Spleen (tissue), 11 donors: Measurements from ENCODE around the gene STX18. TPM values are rescaled to one million over a fixed set of nuclear protein-coding genes. Genes with fewer than 3 reads are reported as not detected.
"Not testable (repeated sequence)": the region's sequence is repeated elsewhere in the genome, so short reads cannot be mapped to it uniquely, and the experiment has no call there.

Source experiments
- DNase-seq: peaks from one replicate; pipeline ENCODE4 v3.0.0-alpha.2; 2020
- H3K27ac ChIP-seq, 8 donors: fragments of 200-600 bp; sonication (generic) in 7 of 8; 1 replicate in 4 of 8; 2 replicates in 4 of 8; pipeline versions ENCODE4 v1.5.0 to v1.8.0; 2016 to 2021; ENCODE audit warnings: inconsistent platforms in 4 of 8, mild to moderate bottlenecking in 4 of 8, moderate library complexity in 1 of 8
- H3K27me3 ChIP-seq, 7 donors: fragments of 200-600 bp; sonication (generic) in 6 of 7; replicated peaks in 1 of 7; 1 replicate in 4 of 7; 2 replicates in 3 of 7; pipeline versions ENCODE4 v1.5.0 to v1.8.0; 2016 to 2021; ENCODE audit warnings: inconsistent platforms in 3 of 7, mild to moderate bottlenecking in 1 of 7
- H3K36me3 ChIP-seq, 6 donors: fragments of 200-600 bp; sonication (generic) in 5 of 6; 1 replicate in 4 of 6; 2 replicates in 2 of 6; pipeline versions ENCODE4 v1.5.0 to v1.8.0; 2016 to 2021; ENCODE audit warnings: inconsistent platforms in 2 of 6
- H3K4me1 ChIP-seq, 6 donors: fragments of 200-600 bp; sonication (generic) in 5 of 6; 1 replicate in 3 of 6; 2 replicates in 3 of 6; pipeline versions ENCODE4 v1.5.0 to v1.8.0; 2016 to 2021; ENCODE audit warnings: inconsistent platforms in 3 of 6
- H3K4me3 ChIP-seq, 8 donors: fragments of 200-600 bp; sonication (generic) in 7 of 8; 1 replicate in 4 of 8; 2 replicates in 4 of 8; pipeline versions ENCODE4 v1.5.0 to v1.8.0; 2016 to 2021; ENCODE audit warnings: inconsistent platforms in 4 of 8, mild to moderate bottlenecking in 4 of 8, moderate library complexity in 2 of 8
- H3K9me3 ChIP-seq, 8 donors: fragments of 200-600 bp; sonication (generic) in 7 of 8; 1 replicate in 4 of 8; 2 replicates in 4 of 8; pipeline versions ENCODE4 v1.5.0 to v1.8.0; 2016 to 2021; ENCODE audit warnings: inconsistent platforms in 4 of 8
- POLR2A ChIP-seq, 3 donors: fragments of 450-650 bp; IDR thresholded peaks; one replicate each; pipeline ENCODE4 v1.5.1; 2017; ENCODE audit warnings: antibody characterized with exemption in 3 of 3, mild to moderate bottlenecking in 1 of 3
- POLR2AphosphoS5 ChIP-seq, 3 donors: sonication (generic); formaldehyde crosslinking; IDR thresholded peaks; one replicate each; pipeline ENCODE4 v1.5.1; 2017; ENCODE audit warnings: antibody characterized with exemption in 3 of 3
- WGBS, 5 donors: extraction: QIAGEN DNeasy Blood & Tissue Kit in 3 of 5; methylation state at CpG; one replicate each; pipeline versions ENCODE4 v1.1.5 to v1.1.7; 2013 to 2018; 5-methylcytosine and 5-hydroxymethylcytosine counted together
- intact Hi-C: fragments of 100-400 bp; cut with DNase I; formaldehyde crosslinking; loops from one replicate; pipeline ENCODE4 v1.15.0; 2023; ENCODE audit warnings: low total_unique reads
- polyA plus RNA-seq, 3 donors: library from polyadenylated mRNA; stranded (reverse); fragments of 200-250 nt; gene quantifications; one replicate each; pipeline ENCODE4 v1.2.1, GENCODE V29; 2013
- total RNA-seq, 7 donors: library from RNA; depleted of rRNA in 3 of 7; stranded (reverse); fragments of >200 nt in 3 of 7; fragmentation: NEBNext Ultra II Directional in 4 of 7; extraction: Animal tissue kit (Norgen Biotek cat#: 25700) in 4 of 7; gene quantifications; one replicate each; pipeline versions ENCODE4 v1.1.0 to v1.2.1, GENCODE V29; 2016 to 2021
- TF ChIP-seq, protein P1 (sequence below), 11 experiments: fragments of 200-600 bp in 7 of 11; fragments of 450-650 bp in 4 of 11; sonication (generic) in 4 of 11; IDR thresholded peaks in 8 of 11; conservative IDR thresholded peaks in 3 of 11; 1 replicate in 7 of 11; 2 replicates in 4 of 11; pipeline versions ENCODE4 v1.4.0 to v1.8.0; 2016 to 2021; ENCODE audit warnings: antibody characterized with exemption in 11 of 11, inconsistent platforms in 4 of 11, mild to moderate bottlenecking in 1 of 11
- donor health status: healthy with polysubstance abuse.
- donor health status: DM: no; HTN: no; CAD: no; lungs with moderate emphysema.
- donor health status: DM: no; HTN: no; CAD: no.
- donor health status: Bipolar disorder and iron deficiency.
- donor health status: healthy.
- donor health status: DM: no; HTN: no; CAD: no.
- donor health status: DM: yes; HTN: yes; CAD: no.

STX18 gene
- total and polyA plus RNA-seq, 10 donors, result 19.0 to 45.8 (median 29.8) TPM

DNA sequence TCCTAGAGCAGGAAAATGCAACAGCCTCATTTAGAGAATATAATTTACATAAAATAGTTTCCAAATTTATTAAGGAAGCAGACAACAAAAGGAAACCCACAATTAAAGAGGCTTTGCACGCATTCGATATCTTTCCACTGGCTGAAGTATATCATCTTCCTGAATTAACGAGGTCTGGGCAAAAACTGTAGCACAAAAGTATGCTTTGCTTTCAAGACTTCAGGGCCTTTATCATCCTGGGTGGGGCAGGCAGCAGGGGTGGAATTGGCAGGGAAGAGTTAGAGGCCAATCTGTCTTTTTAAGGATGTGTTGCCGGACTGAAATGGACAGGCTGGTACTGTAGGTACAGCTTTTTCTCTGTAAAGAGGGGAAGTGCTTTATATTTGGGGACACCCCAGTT, 17.0 kb upstream of the STX18 start:
- no peaks in the 10 kb centered on the region for H3K9me3 ChIP-seq
- no peaks in the 10 kb centered on the region for H3K4me1 ChIP-seq
- intact Hi-C loops, result no loop called here
- no peaks in the 10 kb centered on the region for H3K36me3 ChIP-seq
- no peak for DNase-seq
- H3K4me3 ChIP-seq, result no peak overlapping the region
- no peak for TF ChIP-seq POLR2A (IDR thresholded peaks at IDR 0.05)
- TF ChIP-seq, protein P1, sequence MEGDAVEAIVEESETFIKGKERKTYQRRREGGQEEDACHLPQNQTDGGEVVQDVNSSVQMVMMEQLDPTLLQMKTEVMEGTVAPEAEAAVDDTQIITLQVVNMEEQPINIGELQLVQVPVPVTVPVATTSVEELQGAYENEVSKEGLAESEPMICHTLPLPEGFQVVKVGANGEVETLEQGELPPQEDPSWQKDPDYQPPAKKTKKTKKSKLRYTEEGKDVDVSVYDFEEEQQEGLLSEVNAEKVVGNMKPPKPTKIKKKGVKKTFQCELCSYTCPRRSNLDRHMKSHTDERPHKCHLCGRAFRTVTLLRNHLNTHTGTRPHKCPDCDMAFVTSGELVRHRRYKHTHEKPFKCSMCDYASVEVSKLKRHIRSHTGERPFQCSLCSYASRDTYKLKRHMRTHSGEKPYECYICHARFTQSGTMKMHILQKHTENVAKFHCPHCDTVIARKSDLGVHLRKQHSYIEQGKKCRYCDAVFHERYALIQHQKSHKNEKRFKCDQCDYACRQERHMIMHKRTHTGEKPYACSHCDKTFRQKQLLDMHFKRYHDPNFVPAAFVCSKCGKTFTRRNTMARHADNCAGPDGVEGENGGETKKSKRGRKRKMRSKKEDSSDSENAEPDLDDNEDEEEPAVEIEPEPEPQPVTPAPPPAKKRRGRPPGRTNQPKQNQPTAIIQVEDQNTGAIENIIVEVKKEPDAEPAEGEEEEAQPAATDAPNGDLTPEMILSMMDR (IDR thresholded peaks at IDR 0.05 in 8 of 11, conservative IDR thresholded peaks at IDR 0.05 in 3 of 11), result no peak
- no peak for TF ChIP-seq POLR2AphosphoS5 (IDR thresholded peaks at IDR 0.05)
- no peaks in the 10 kb centered on the region for H3K27me3 ChIP-seq
- WGBS, 5 donors, result 66 to 92% (median 68%) methylated on average over 4 of the region's 4 CpGs
- no peak overlapping the region for H3K27ac ChIP-seq

DNA sequence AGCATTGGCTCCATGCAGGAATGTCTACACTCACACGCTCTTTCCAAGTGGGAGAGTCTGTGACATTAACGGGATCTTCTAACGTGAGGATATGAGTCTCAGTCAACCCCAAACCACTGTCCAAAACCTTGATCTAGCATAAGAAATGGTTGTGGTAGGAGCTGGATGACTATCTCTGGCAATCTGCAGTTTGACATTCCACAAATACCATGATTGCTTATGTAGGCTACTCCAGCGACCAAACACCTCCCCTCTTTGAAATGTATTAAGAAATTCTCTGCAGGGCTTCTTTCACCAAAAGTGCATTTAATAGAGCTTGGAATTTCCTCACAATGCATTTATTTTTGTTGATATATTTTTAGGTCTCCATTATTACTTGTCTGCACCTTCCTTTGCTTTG, 14.1 kb upstream of the STX18 start:
- no peak for DNase-seq
- peaks cover 0 to 23% (median 0%) of the 10 kb centered on the region in 6 donors for H3K36me3 ChIP-seq
- 84 to 91% (median 90%) methylated on average over 4 of the region's 4 CpGs for WGBS, 5 donors
- no peak overlapping the region for H3K4me3 ChIP-seq
- no peaks in the 10 kb centered on the region for H3K27me3 ChIP-seq
- H3K4me1 ChIP-seq, result no peaks in the 10 kb centered on the region
- no peaks in the 10 kb centered on the region for H3K9me3 ChIP-seq
- intact Hi-C loops, result no loop called here
- H3K27ac ChIP-seq, result no peak overlapping the region
- no peak for TF ChIP-seq POLR2A (IDR thresholded peaks at IDR 0.05)
- TF ChIP-seq, protein P1 (IDR thresholded peaks at IDR 0.05 in 8 of 11, conservative IDR thresholded peaks at IDR 0.05 in 3 of 11), result no peak
- TF ChIP-seq POLR2AphosphoS5 (IDR thresholded peaks at IDR 0.05), result no peak

- intact Hi-C loops, result no loop called here
- Histone ChIP-seq H3K27ac (no peak overlapping the region), H3K36me3 (peaks cover 0 to 40% (median 7%) of the 10 kb centered on the region in 6 donors), H3K9me3 (no peaks in the 10 kb centered on the region), H3K27me3 (no peaks in the 10 kb centered on the region), H3K4me1 (no peaks in the 10 kb centered on the region), H3K4me3 (no peak overlapping the region)
- DNase-seq, result no peak
- TF ChIP-seq POLR2AphosphoS5 (IDR thresholded peaks at IDR 0.05), result no peak
- no peak for TF ChIP-seq POLR2A (IDR thresholded peaks at IDR 0.05)
- TF ChIP-seq, protein P1 (IDR thresholded peaks at IDR 0.05 in 8 of 11, conservative IDR thresholded peaks at IDR 0.05 in 3 of 11), result no peak
- WGBS, 5 donors, result 93 to 99% (median 96%) methylated on average over 2 of the region's 2 CpGs
These were observed 12.4 kb upstream of the STX18 start for GRCh38 chr4:4554234-4554633.

GRCh38 chr4:4552042-4552441, 10.2 kb upstream of the STX18 start:
- H3K27ac ChIP-seq, H3K4me3 ChIP-seq, H3K9me3 ChIP-seq, intact Hi-C loops, H3K27me3 ChIP-seq, H3K4me1 ChIP-seq, DNase-seq: not testable (repeated sequence)
- 89 to 98% (median 91%) methylated on average over 5 of the region's 5 CpGs for WGBS, 5 donors
- H3K36me3 ChIP-seq, result peaks cover 0 to 62% (median 15%) of the 10 kb centered on the region in 6 donors

DNA sequence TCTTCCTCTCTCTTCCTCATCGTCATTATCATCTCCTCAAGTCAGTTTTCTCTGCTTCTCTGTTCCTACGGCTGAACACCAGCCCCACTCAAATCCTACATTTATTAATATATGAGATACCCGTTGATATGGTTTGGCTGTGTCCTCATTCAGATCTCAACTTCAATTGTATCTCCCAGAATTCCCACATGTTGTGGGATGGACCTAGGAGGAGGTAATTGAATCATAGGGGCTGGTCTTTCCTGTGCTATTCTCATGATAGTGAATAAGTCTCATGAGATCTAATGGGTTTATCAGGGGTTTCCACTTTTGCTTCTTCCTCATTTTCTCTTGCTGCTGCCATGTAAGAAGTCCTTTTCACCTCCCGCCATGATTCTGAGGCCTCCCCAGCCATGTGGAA, 8.3 kb upstream of the STX18 start:
- H3K27me3 ChIP-seq, H3K9me3 ChIP-seq, H3K27ac ChIP-seq, H3K4me3 ChIP-seq, H3K4me1 ChIP-seq, intact Hi-C loops, DNase-seq: not testable (repeated sequence)
- H3K36me3 ChIP-seq, result peaks cover 0 to 81% (median 15%) of the 10 kb centered on the region in 6 donors
- WGBS, 5 donors, result 68 to 92% (median 79%) methylated on average over 4 of the region's 4 CpGs
